Measurements from ENCODE around the gene ATP6V1B1.

Gene ATP6V1B1

DNA sequence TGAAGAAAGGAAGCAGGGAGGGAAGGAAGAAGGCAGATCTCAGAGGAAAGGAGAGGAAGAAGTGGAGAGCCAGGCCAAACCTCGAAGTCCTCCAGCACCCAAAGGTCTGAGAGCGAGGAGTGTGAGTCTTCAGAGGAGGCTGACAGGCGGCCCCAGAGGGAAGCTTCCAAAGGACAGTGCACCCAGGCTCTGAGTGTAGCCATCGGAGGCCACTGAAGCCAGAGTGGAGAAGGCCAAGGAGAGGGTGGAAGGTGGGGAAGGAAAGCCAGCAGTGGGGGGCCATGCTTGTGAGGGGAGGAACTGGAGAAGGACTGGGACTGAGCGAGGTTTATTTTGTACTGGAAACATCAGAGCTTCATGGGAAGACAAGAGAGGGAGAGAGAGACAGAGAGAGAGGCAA, 6.0 kb downstream of the ATP6V1B1 start:
- TF ChIP-seq CTCF (IDR thresholded peaks at IDR 0.05; ENCODE audit: low read depth, low read length): no peak
- H3K27ac ChIP-seq: no peak overlapping the region
- no peaks in the 10 kb centered on the region for H3K36me3 ChIP-seq
- DNase-seq: no peak
- no peaks in the 10 kb centered on the region for H3K27me3 ChIP-seq (ENCODE audit: insufficient read depth, low read depth, severe bottlenecking)
- no peak overlapping the region for H3K4me3 ChIP-seq (ENCODE audit: low read depth, low read length)
- H3K9me3 ChIP-seq (ENCODE audit: severe bottlenecking): no peaks in the 10 kb centered on the region

GRCh38 chr2:70942396-70943204, 6.9 kb downstream of the ATP6V1B1 start:
- Histone ChIP-seq H3K4me3 (ENCODE audit: low read depth, low read length) (no peak overlapping the region), H3K9me3 (ENCODE audit: severe bottlenecking) (no peaks in the 10 kb centered on the region), H3K27me3 (ENCODE audit: insufficient read depth, low read depth, severe bottlenecking) (peaks cover 6% of the 10 kb centered on the region), H3K27ac (no peak overlapping the region), H3K36me3 (no peaks in the 10 kb centered on the region)
- no peak for TF ChIP-seq CTCF (IDR thresholded peaks at IDR 0.05; ENCODE audit: low read depth, low read length)
- DNase-seq: no peak

- Histone ChIP-seq H3K9me3 (ENCODE audit: severe bottlenecking) (no peaks in the 10 kb centered on the region), H3K27me3 (ENCODE audit: insufficient read depth, low read depth, severe bottlenecking) (peaks cover 12% of the 10 kb centered on the region), H3K4me3 (ENCODE audit: low read depth, low read length) (no peak overlapping the region), H3K27ac (no peak overlapping the region), H3K36me3 (no peaks in the 10 kb centered on the region)
- TF ChIP-seq CTCF (IDR thresholded peaks at IDR 0.05; ENCODE audit: low read depth, low read length): no peak
- DNase-seq: no peak
Measured at GRCh38 chr2:70943205-70943871, 7.6 kb downstream of the ATP6V1B1 start.

DNA sequence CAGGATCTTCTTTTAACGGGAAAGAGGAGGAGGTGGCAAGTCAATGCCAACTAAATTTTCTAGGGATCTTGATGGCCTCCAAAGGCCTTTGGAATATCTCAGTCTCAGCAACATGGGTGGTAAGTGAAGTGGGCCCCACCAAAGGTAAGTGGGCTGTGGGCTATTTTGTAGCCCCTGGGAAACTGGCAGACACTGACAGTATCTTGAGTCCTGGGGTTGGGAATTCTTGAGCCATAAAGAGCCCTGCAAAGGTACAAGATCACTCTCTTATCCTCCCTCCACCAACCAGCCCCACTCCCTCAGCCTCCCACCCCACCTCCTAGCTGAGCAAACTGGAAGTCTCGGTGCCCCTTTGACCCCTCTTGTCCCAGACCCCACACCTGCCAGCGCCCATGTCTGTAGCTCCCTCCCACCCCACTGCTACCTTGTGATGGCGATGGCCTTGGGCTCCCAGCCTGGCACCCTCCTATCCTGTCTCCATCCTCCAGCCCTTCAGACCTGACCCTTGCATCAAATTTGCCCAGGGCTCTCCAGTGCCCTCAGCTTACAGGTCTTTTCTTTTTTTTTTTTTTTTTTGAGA, 8.5 kb downstream of the ATP6V1B1 start:
- Histone ChIP-seq H3K27me3 (ENCODE audit: insufficient read depth, low read depth, severe bottlenecking) (peaks cover 12% of the 10 kb centered on the region), H3K9me3 (ENCODE audit: severe bottlenecking) (no peaks in the 10 kb centered on the region), H3K36me3 (no peaks in the 10 kb centered on the region), H3K4me3 (ENCODE audit: low read depth, low read length) (no peak overlapping the region), H3K27ac (no peak overlapping the region)
- DNase-seq: peak; percentile 5
- no peak for TF ChIP-seq CTCF (IDR thresholded peaks at IDR 0.05; ENCODE audit: low read depth, low read length)

DNA sequence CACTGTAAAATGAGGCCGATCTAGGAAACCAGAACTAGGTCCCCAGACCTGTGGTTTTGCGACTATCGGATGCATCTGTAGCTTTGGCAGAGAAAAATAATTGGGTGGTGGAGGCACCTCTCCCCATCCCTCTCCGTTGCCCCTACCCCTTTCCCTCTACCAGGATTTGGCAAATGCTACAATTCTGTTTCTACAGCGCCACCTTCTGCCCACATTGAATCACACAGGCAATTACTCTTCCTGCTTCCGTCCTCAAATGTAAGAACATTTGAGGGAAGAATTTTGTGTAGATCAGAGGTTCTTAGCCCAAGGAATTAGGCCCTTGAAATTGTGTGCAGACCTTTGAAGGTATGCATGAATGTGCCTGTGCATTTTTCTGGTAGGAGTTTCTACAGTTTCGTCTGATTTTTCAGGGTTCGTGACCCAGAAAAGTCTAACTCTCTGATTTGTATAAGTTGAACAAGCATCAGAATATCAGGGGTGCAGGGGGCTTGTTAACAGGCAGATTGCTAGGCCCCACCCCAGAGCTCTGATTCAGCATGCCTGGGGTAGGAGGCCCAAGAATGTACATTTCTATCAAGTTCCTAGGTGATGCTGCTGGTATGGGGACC, 11.2 kb downstream of the ATP6V1B1 start:
- Histone ChIP-seq H3K27ac (no peak overlapping the region), H3K4me3 (ENCODE audit: low read depth, low read length) (no peak overlapping the region), H3K36me3 (no peaks in the 10 kb centered on the region), H3K27me3 (ENCODE audit: insufficient read depth, low read depth, severe bottlenecking) (peaks cover 12% of the 10 kb centered on the region), H3K9me3 (ENCODE audit: severe bottlenecking) (no peaks in the 10 kb centered on the region)
- peak; percentile 76 for TF ChIP-seq CTCF (IDR thresholded peaks at IDR 0.05; ENCODE audit: low read depth, low read length)
- DNase-seq: peak; percentile 79
